ENCODE results near the gene MICAL1.

DNA sequence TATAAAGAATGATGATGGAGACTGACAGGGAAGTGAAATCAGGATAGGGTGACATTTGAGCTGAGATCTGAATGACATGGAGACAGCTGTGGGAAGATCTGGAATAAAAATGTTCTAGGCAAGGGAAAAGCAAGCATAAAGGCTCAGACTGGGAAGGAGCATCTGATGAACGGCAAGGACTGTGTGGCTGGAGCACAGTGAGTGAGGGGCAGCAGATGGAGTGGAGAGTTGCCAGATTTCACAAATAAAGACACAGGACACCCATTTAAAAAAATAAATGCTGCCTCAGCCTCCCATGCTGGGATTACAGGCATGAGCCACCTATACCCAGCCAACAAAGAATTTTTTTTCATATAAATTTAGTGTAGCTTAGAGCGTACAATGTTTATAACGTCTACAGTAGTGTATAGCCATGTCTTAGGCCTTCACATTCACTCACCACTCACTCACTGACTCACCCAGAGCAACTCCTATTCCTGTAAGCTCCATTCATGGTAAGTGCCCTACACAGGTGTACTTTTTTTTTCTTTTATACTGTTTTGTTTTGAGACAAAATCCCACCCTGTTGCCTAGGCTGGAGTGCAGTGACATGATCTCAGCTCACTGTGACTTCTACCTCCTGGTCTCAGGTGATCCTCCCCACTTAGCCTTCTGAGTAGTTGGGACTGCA lies 29.8 kb upstream of the MICAL1 start:
- TF ChIP-seq, protein P1, sequence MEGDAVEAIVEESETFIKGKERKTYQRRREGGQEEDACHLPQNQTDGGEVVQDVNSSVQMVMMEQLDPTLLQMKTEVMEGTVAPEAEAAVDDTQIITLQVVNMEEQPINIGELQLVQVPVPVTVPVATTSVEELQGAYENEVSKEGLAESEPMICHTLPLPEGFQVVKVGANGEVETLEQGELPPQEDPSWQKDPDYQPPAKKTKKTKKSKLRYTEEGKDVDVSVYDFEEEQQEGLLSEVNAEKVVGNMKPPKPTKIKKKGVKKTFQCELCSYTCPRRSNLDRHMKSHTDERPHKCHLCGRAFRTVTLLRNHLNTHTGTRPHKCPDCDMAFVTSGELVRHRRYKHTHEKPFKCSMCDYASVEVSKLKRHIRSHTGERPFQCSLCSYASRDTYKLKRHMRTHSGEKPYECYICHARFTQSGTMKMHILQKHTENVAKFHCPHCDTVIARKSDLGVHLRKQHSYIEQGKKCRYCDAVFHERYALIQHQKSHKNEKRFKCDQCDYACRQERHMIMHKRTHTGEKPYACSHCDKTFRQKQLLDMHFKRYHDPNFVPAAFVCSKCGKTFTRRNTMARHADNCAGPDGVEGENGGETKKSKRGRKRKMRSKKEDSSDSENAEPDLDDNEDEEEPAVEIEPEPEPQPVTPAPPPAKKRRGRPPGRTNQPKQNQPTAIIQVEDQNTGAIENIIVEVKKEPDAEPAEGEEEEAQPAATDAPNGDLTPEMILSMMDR (IDR thresholded peaks at IDR 0.05) = no peak
- TF ChIP-seq EZH2phosphoT487 (IDR thresholded peaks at IDR 0.05) (no peak), EZH2 (IDR thresholded peaks at IDR 0.05) (no peak)

Measured in neural progenitor cell (in vitro differentiated cells).